Measurements from ENCODE around the gene UVRAG.
"Not testable (repeated sequence)": the region's sequence is repeated elsewhere in the genome, so short reads cannot be mapped to it uniquely, and the experiment has no call there.

The UVRAG gene

DNA sequence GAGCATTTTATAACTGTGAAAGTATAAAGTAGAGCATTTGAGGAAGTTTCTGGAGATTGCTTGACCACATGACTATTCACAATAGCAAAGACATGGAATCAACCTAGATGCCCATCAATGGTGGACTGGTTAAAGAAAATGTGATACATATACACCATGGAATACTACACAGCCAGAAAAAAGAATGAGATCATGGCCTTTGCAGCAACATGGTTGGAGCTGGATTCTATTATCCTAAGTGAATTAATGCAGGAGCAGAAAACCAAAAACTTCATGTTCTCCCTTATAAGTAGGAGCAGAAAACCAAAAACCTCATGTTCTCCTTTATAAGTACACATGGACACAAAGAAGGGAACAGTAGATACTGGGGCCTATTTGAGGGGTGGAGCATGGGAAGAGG lies 30.3 kb downstream of the UVRAG start:
- DNase-seq (ENCODE audit: low read depth) = no peak

DNA sequence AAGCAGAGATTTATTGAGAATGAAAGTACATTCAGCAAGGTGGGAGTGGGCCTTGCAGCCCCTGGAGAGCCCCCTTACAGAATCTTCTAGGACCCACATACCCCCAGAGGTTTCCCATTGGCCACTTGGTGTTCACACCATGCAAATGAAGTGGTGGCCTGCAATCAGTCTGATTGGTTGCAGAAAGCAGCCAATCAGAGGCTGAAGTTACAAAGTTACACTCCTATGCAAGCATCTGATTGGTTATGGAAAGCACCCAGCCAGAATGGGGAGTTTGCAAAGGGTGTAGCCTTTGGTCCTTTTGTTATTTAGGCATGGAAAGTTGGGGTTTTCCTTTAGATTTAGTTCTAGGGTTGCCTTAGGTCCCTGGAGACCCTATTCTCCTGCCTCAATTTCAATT lies 34.9 kb downstream of the UVRAG start:
- DNase-seq (ENCODE audit: low read depth) = no peak

DNA sequence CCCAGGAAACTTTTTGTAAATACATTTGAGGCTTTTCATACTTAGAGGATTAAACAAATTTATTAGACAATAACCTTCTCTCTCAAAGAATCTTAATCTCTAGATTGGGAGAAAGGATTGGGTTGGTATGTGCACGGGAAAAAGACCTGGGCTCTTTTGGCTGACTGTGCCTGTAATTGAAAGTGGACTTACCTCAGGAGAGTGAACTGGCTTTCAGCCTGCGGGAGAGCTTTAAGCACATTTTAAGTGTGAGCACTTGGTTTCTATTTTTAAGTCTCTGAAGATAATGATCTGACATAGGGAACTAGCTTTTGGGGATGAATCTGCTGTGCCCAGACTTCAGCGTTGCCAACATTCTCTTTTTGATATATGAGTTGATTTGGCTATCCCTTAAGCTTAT lies 35.8 kb downstream of the UVRAG start:
- DNase-seq (ENCODE audit: low read depth) = no peak

DNA sequence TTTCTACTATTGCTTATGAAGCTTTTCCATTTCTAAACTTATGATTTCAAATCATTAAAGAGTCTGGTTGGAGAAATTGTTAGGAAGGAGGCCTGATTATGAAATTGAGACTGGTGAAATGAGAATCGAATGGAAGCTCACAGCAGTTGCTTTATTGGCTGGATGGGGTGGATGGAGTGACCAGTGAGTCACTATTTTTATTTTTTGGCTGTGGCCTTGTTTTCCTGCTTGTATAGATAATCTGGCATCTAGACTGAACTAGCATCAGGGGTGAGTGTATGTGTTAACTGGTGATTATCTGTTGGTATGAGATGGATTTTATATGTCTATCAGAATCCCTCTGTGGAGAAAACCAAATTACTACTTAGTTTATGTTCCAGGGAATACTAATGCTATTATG lies 36.2 kb downstream of the UVRAG start:
- no peak for DNase-seq (ENCODE audit: low read depth)

DNA sequence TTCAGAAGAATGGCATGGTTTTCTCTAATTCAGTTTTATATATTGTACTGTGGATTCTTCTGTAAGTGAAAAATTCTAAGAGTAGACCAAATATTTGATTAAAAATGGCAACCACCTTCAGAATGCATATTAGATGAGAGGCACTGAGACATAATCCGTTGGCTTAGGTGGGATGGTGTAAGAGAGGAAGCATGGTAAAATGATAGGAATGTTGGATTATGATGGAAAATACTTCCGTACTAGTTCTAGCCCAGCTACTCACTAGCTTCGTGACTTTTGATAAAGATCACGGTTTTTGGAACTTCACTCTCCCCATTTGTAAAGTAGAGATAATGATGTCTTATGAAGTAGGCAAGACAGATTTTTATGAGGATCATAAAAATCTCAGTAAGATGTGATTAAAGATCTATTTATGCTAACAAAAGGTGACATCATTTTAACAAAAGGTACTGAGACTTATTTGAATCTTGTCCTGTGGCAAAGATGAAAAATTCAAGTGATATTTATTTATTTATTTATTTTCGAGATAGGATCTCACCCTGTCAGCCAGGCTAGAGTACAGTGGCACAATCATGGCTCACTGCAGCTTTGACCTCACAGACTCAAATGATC lies 37.5 kb downstream of the UVRAG start:
- DNase-seq (ENCODE audit: low read depth) = no peak

DNA sequence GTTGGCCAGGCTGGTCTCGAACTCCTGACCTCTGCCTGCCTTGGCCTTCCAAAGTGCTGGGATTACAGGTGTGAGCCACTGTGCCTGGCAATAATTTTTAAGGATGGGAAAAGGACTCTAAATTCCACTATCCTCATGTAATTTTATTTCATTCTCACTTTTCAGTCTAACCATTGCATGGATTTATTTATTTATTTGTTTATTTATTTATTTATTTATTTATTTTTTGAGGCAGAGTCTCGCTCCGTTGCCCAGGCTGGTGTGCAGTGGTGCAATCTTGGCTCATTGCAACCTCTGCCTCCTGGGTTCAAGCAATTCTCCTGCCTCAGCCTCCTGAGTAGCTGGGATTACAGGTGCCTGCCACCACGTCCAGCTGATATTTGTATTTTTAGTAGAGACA lies 38.6 kb downstream of the UVRAG start:
- DNase-seq (ENCODE audit: low read depth) = not testable (repeated sequence)

DNA sequence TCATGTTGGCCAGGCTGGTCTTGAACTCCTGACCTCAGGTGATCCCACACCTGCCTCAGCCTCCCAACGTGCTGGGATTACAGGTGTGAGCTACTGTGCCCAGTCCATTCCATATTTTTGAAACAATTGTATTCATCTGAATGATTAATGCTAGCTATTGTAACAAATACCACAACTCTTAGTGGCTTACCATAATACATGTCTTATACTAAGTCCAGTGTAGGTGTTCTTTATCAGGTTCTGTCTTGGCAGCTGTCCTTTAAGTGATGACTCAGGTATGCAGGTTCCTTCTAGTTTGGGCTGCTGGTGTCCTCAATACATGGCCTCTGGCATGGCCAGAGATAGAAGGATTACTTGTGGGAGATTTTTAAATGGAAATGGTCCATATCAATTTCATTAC lies 39.0 kb downstream of the UVRAG start:
- no peak for DNase-seq (ENCODE audit: low read depth)

DNA sequence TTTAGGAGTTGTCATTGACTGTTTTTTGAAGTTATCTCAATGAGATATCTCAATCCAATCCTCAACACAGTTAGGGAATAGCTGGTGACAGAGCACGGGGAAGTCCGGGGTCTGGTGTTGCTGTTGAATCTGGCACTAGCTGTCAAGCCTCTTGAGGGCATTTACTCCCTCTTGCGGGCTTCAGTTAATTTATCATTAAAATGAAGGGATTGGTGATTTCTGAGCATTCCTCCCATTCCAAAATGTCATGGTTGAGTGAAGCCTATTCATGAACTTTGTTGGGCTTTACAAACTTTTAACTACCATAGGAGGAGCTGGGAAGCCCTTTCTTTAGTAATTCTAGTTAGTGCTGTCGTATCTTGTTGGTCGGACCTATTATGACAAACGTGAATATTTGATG lies 40.2 kb downstream of the UVRAG start:
- no peak for DNase-seq (ENCODE audit: low read depth)

DNA sequence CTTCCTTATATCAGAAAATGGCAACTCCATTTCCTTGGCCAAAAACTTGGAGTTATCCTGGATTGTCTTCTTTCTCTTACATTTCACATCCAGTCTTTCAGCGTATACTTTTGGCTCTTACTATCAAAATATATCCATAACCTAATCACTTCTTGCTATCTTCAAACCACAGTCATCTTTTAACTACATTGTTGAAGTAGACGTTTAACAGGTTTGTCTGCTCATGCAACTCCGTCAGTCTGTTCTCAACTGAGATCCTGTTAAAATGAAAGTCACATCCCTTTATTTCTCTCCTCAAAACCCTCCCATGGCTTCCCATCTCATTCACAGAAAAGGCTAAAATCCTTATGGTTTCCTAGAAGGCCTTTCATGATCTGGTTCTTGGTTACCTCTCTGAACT lies 41.9 kb downstream of the UVRAG start:
- DNase-seq (ENCODE audit: low read depth) = no peak

DNA sequence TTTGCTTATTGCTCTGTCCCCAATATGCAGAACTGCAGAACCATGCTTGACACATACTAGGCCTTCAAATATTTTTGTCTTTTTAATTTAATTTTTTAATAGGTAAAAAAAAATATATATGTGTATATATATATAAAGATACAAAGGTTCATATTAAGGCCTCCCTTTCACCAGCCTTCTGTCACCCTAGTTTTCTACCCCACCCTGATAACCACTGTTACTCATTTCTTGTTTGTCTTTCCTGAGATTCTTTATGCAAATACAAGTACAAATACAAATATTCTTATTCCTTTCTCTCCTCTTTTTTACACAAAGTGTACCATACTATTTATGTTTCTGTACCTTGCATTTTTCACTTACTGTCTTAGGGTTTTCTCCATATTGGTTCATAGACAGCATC lies 43.0 kb downstream of the UVRAG start:
- no peak for DNase-seq (ENCODE audit: low read depth)

DNA sequence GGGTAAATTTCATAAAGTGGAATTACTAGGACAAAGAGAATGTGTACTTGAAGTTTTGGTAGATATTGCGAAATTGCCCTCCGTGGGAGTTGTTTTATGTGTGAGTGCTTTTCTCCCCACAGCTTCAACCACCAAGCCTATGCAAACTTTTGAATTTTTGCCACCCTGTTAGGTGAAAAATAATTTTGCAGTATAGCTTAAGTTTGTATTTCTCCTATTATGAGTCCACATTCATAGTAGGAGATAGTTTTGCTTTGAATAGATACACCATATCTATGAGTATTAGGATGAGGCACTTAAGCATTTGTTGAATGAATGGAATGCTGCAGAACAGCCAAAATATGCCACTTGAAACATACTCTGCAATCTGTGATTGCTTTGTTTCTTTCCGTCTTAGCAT lies 43.6 kb downstream of the UVRAG start:
- DNase-seq (ENCODE audit: low read depth) = no peak

DNA sequence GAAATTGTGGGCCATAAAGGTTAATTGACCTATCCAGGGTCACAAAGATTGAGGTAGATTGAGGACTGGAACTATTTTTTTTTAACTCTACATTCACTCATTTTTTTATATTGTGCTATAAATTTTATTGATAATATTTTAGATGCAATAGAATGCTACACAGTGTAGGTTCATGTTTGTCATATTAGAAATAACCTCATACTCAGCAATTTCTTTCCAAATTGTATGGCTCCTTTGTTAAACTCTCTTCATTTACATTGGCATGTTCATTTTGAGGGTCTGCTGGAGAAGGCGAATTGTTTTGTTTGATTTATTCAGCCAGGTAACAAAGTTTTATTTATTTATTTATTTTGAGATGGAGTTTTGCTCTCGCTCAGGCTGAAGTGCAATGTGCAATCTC lies 44.6 kb downstream of the UVRAG start:
- DNase-seq (ENCODE audit: low read depth) = no peak

DNA sequence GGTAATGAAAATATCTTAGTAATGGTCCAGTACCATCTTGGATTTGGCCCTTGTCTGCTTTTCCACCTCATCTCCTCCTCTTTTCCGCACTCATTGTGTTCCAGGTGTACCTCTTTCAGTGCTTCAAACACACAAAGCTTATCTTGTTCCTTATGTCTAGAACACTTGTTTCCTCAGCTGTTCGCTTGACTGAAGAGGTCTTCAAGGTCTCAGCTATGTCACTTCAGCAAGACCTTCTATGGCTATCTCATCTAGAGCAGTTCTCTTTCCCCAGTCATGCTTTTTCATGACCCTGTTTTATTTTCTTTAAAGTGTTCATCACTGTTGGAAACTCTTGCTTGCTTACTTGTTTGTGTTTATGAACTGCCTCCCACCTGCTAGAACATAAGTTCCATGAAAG lies 47.4 kb downstream of the UVRAG start:
- no peak for DNase-seq (ENCODE audit: low read depth)

DNA sequence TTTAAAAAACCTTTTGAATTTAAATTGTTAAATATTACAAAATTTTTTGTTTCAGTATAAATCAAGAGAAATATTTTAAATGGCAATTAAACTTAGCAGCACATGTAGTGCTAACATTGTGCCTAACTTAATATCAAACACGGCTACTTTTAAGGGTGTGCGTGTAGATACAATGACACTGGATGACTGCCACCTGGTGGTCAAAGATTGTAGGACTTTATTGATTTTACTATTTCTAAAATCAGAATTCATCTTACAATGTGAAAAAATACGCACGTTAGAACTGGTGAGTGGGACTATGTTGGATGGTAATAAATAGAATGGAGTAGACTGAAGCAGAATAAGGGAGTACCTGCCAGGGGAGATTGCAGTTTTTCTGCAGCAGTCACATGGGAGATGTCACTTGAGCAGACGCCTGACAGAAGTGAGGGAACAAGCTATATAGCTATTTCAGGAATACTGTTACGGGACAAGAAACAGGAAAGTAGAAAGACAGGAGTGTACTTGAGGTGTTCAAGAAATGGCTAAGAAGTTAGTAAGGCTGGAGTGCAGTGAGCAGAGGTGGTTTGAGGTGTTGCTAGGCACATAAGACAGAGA lies 52.9 kb downstream of the UVRAG start:
- no peak for DNase-seq (ENCODE audit: low read depth)

DNA sequence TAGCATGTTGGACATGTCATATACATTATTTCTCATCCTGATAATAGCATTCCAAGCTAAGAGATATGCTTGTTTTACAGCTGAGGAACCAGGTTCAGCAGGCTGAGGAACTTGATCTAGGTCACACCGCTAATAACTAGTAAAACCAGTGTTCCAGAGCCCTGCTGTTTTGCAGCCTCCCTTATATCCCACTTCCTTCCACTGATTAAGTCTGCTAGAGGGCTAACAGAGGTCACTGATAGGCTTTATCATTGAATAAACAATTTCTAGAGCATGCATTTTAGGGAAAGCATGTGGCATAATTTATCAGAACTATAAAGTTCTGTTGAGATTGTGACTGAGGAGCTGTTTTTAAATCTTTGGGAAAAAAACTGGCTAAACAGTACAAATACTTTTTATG lies 54.0 kb downstream of the UVRAG start:
- no peak for DNase-seq (ENCODE audit: low read depth)

DNA sequence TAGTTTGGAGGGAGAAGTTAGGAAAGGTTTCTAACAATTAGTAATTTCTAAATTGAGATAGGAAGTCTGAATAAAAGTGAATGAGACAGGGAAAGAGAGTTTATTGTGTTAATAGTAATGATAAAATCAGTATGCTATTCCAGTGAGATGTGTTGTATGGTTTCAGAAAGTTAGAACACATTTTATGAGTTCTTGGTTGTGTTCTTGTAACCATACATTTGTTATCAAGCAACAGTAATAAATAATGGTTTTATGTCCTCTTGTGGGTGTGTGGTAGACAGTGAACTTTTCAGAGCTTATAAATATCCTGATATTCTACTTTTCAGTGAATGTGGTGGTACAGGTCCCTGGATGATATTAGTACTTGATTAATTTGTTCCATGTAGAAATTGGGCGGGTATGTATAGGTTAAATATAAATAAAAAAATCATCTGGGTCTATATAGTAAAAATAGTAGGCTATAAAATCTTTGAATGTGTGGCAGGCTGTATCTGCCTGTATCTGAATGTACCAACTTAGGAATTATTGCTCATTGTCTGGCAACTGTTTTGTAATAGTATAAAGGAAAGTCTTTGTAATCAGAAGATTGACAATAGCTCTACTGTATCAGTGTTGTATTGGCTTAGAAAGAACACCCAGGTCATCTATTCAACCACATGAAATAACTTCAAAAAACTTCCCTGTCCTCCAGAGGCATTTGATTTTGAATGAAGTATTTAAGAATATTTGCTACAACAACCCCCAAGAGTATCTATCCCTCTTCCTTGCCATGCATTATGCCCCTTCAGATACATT lies 54.8 kb downstream of the UVRAG start:
- no peak for DNase-seq (ENCODE audit: low read depth)

DNA sequence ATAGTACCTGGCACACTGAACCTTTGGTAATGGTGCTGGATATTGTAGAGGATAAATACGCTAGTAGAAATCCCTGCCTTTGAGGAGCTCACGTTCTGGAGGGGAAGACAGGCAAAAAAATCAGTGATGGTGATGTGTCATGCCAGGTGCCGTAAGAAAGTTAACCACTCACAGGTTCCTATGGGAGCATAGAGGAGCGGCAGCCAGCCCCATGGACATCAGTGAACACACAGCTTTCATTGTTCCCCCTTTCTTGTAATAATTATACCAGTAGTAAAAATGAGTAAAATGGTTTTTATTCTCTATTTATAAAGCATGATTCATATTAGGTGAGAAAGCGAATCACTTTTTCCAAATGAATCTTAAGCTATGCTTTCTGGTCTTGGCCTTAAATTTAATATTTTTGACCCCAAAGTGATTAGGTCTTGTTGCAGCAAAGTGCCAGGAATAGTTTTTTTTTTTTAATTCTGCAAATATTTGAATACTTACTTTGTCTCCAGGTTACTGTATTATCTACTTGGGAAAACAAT lies 57.9 kb downstream of the UVRAG start:
- DNase-seq (ENCODE audit: low read depth) = no peak

DNA sequence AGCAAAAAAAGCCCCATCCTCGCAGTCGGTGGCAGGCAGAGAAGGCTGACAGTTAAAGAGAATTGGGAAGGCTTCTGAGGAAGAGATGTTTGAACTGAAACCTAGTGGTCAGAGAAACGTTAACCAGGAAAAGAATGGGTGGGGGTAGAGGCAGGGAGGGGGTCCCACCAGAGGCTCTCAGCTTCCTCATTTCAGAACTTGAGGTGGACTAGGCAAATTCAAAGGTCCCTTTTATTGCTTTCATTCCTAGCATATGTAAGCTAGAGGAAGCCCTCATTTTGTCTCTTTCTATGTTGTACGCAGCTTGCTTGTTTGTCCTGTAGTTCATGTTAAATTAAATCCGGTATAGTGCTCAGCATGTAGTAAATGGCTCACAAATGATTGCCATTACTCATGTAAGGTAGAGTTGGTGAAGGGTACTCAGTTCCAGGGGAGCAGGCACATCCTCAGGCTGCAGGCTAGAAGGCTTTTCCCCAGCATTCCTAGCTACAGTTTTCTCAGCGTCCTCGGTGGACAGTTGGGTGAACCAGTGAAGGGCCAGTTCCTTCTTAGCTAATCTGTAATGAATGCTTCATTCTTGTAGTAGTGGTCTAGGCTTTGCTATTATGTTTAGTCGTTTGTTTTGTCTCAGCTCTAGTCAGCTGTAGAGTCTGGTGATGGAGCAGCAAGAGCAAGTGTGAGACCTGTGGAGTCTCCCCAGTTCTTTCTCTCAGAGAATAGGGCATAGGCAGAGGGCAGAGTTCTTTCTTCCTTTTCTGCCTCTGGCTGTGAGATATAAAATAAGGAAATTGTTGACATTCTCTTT lies 58.6 kb downstream of the UVRAG start:
- DNase-seq (ENCODE audit: low read depth) = no peak

DNA sequence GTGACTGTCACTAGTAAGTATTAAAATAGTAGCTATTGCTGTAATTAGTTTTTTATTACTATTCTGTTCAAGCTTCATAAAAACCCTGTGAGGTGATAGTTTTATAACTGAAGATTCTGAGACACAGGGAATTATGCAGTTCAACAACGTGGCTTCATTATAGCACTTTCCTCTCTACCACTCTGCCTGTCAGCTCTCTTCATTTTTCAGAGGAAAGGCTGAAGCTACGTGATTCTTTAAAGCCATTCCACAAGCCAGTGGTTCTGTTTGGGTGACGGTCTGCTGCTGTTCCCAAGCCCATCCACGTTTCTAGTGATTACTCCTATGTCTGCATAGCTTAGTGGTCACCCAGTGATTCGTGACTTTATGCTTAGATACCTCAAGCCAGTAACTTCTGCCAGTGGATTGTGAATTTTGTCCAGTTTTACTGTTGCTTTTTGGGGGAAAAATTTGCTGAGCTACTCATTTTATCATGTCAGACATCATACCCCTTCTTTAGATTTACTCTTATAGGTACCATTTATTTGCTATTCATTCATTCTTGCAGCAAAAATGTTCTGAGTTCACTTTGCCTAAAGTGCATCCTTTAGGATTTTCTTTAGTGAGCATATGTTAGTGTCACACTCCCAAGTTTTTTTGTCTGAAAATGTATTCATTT lies 59.8 kb downstream of the UVRAG start:
- DNase-seq (ENCODE audit: low read depth) = no peak

DNA sequence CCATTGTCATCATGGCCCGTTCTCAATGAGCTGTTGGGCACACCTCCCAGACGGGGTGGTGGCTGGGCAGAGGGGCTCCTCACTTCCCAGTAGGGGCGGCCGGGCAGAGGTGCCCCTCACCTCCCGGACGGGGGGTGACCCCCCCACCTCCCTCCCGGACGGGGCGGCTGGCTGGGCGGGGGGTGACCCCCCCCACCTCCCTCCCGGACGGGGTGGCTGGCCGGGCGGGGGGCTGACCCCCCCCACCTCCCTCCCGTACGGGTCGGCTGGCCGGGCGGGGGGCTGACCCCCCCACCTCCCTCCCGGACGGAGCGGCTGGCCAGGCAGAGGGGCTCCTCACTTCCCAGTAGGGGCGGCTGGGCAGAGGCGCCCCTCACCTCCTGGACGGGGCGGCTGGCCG lies 62.3 kb downstream of the UVRAG start:
- DNase-seq (ENCODE audit: low read depth) = not testable (repeated sequence)

DNA sequence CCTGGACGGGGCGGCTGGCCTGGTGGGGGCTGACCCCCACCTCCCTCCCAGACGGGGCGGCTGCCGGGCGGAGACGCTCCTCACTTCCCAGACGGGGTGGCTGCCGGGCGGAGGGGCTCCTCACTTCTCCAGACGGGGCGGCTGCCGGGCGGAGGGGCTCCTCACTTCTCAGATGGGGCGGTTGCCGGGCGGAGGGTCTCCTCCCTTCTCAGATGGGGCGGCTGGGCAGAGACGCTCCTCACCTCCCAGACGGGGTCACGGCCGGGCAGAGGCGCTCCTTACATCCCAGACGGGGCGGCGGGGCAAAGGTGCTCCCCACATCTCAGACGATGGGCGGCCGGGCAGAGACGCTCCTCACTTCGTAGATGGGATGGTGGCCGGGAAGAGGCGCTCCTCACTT lies 62.9 kb downstream of the UVRAG start:
- DNase-seq (ENCODE audit: low read depth) = not testable (repeated sequence)

DNA sequence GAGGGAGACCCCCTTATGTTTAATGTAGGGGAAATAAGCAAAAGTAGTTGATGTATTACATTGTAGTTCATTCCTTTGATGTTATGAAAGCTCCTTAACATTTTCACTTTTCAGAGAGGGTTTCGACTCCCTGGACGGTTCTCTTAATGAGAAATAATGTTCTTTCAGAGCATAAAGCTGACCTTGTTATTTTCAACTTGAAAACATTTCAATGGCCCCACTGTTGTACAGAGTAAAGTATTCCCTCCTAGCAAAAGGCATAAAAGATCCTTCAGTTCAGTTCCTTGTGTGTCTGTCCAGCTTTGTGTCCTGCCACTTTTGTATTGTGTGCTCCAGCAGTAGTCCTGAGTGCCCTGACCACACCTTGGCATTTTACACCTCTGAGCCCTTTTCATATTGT lies 63.9 kb downstream of the UVRAG start:
- DNase-seq (ENCODE audit: low read depth) = no peak

Data from activated T-helper 1 cell treated with Interleukin-2 at 50 U/mL for 16 hours (primary cell).